PC-3 (cell line): ENCODE measurements around the gene BSN. TPM values are rescaled to one million over a fixed set of nuclear protein-coding genes. Genes with fewer than 3 reads are reported as not detected.

Experiments used
- ATAC-seq: fragments of 200-7000 bp; cut with Tn5 transposase; 2 replicates; pipeline ENCODE4 v1.9.1; 2020; ENCODE audit warnings: mild to moderate bottlenecking, moderate library complexity
- BruUV-seq: library from RNA; stranded (reverse); fragments of 400-500 nt; replicated peaks from 2 replicates; lab custom pipeline; 2021; lab: Mats Ljungman, UMichigan
- CTCF ChIA-PET: fragments of 300-600 bp; sonication (Branson Sonifier 250); formaldehyde crosslinking; loops from one replicate; lab custom pipeline; 2022; ENCODE audit warnings: antibody characterized with exemption; lab: Charles Lee
- POLR2A ChIA-PET: fragments of 300-600 bp; sonication (Branson Sonifier 250); formaldehyde crosslinking; loops from one replicate; lab custom pipeline; 2022; ENCODE audit warnings: antibody characterized with exemption; ENCODE audit not compliant: unreplicated experiment; lab: Charles Lee
- DNase-seq: peaks from one replicate; pipeline ENCODE4 v3.0.0-alpha.2; 2015
- H2AFZ ChIP-seq: fragments of 300-600 bp; sonication (generic); 2 replicates; pipeline ENCODE4 v1.6.0; 2016; ENCODE audit warnings: antibody characterized with exemption, low read length
- H3F3A ChIP-seq: fragments of 300-600 bp; sonication (generic); one replicate; pipeline ENCODE4 v1.6.0; 2017; ENCODE audit warnings: antibody characterized with exemption, low read length, control low read depth, mild to moderate bottlenecking; ENCODE audit not compliant: unreplicated experiment
- H3K27ac ChIP-seq: fragments of 300-600 bp; sonication (generic); 2 replicates; pipeline ENCODE4 v1.5.1; 2016; ENCODE audit warnings: mild to moderate bottlenecking, low read length
- H3K27me3 ChIP-seq: fragments of 300-600 bp; sonication (generic); 2 replicates; pipeline ENCODE4 v1.6.1; 2016; ENCODE audit warnings: low read length, mixed read lengths
- H3K36me3 ChIP-seq: fragments of 300-600 bp; sonication (generic); 2 replicates; pipeline ENCODE4 v1.6.1; 2016; ENCODE audit warnings: low read depth, mixed run types, low read length, mixed read lengths
- H3K4me1 ChIP-seq: fragments of 300-600 bp; sonication (generic); 2 replicates; pipeline ENCODE4 v1.5.1; 2016; ENCODE audit warnings: low read length; ENCODE audit not compliant: insufficient read depth
- H3K4me2 ChIP-seq: fragments of 300-600 bp; sonication (generic); 2 replicates; pipeline ENCODE4 v1.6.0; 2016; ENCODE audit warnings: low read length
- H3K4me3 ChIP-seq: fragments of 300-600 bp; sonication (generic); 2 replicates; pipeline ENCODE4 v1.5.1; 2016; ENCODE audit warnings: mild to moderate bottlenecking, low read length, mixed read lengths
- H3K79me2 ChIP-seq: fragments of 300-600 bp; sonication (generic); 2 replicates; pipeline ENCODE4 v1.6.1; 2017; ENCODE audit warnings: low read length, mixed read lengths
- H3K9ac ChIP-seq: fragments of 300-600 bp; sonication (generic); 2 replicates; pipeline ENCODE4 v1.6.0; 2016; ENCODE audit warnings: mild to moderate bottlenecking, low read length
- H3K9me2 ChIP-seq: fragments of 300-600 bp; sonication (generic); replicated peaks from 2 replicates; pipeline ENCODE4 v1.6.1; 2016; ENCODE audit warnings: mixed run types, low read length, mixed read lengths
- H3K9me3 ChIP-seq: fragments of 300-600 bp; sonication (generic); 2 replicates; pipeline ENCODE4 v1.6.1; 2016; ENCODE audit warnings: low read length, mixed read lengths
- H4K20me1 ChIP-seq: fragments of 300-600 bp; sonication (generic); 2 replicates; pipeline ENCODE4 v1.6.1; 2016; ENCODE audit warnings: low read length, mixed read lengths
- CTCF ChIP-seq: fragments of 300-600 bp; sonication (generic); conservative IDR thresholded peaks from 2 replicates; pipeline ENCODE4 v1.5.1; 2017; ENCODE audit warnings: antibody characterized with exemption, low read depth, mild to moderate bottlenecking, low read length
- EZH2 ChIP-seq: fragments of 300-600 bp; sonication (generic); IDR thresholded peaks from one replicate; pipeline ENCODE4 v1.6.1; 2017; ENCODE audit warnings: antibody characterized with exemption, mild to moderate bottlenecking, low read length; ENCODE audit not compliant: unreplicated experiment
- EZH2phosphoT487 ChIP-seq: fragments of 300-600 bp; sonication (generic); IDR thresholded peaks from 2 replicates; pipeline ENCODE4 v1.6.1; 2018; ENCODE audit warnings: mild to moderate bottlenecking, antibody characterized with exemption, low read length, borderline replicate concordance
- intact Hi-C: fragments of 100-400 bp; cut with micrococcal nuclease; formaldehyde crosslinking; loops from 2 replicates; pipeline ENCODE4 v1.9.0; 2023
- total RNA-seq: library from RNA; depleted of rRNA; stranded (reverse); fragments of >200 nt; gene quantifications from 2 replicates; pipeline ENCODE4 v1.2.3, GENCODE V29; 2014

BSN gene
- total RNA-seq, 1 experiment from 2014 or later: 0.80 TPM

GRCh38 chr3:49616061-49616460 lies 61.8 kb downstream of the BSN start:
- Histone ChIP-seq H3K27me3 (no peaks in the 10 kb centered on the region), H4K20me1 (no peaks in the 10 kb centered on the region), H3K9me2 (no peaks in the 10 kb centered on the region), H3K4me3 (no peak overlapping the region), H3K79me2 (no peaks in the 10 kb centered on the region), H3K4me2 (no peak overlapping the region), H2AFZ (no peak overlapping the region), H3F3A (no peaks in the 10 kb centered on the region), H3K9me3 (no peaks in the 10 kb centered on the region), H3K36me3 (no peaks in the 10 kb centered on the region), H3K4me1 (no peaks in the 10 kb centered on the region), H3K27ac (no peak overlapping the region), H3K9ac (no peak overlapping the region)
- intact Hi-C loops: no loop called here
- TF ChIP-seq EZH2 (no peak), EZH2phosphoT487 (no peak), CTCF (no peak)
- no TSS peak for BruUV-seq
- POLR2A ChIA-PET: no interaction called here
- CTCF ChIA-PET: no interaction called here
- no peak for DNase-seq
- ATAC-seq: no peak

GRCh38 chr3:49616491-49616941 lies 62.2 kb downstream of the BSN start:
- H3K4me2 ChIP-seq: no peak overlapping the region
- intact Hi-C loops: no loop called here
- H3K27ac ChIP-seq: no peak overlapping the region
- no TSS peak for BruUV-seq
- H3F3A ChIP-seq: no peaks in the 10 kb centered on the region
- no peak overlapping the region for H3K4me3 ChIP-seq
- H3K9me3 ChIP-seq: no peaks in the 10 kb centered on the region
- no peaks in the 10 kb centered on the region for H3K36me3 ChIP-seq
- H2AFZ ChIP-seq: no peak overlapping the region
- H3K27me3 ChIP-seq: no peaks in the 10 kb centered on the region
- no peaks in the 10 kb centered on the region for H3K9me2 ChIP-seq
- no peaks in the 10 kb centered on the region for H4K20me1 ChIP-seq
- ChIA-PET POLR2A (no interaction called here), CTCF (no interaction called here)
- ATAC-seq (no peak), DNase-seq (no peak)
- no peak overlapping the region for H3K9ac ChIP-seq
- no peak for TF ChIP-seq EZH2phosphoT487
- no peak for TF ChIP-seq EZH2
- TF ChIP-seq CTCF: no peak
- H3K79me2 ChIP-seq: no peaks in the 10 kb centered on the region
- no peaks in the 10 kb centered on the region for H3K4me1 ChIP-seq

GRCh38 chr3:49617390-49618013 lies 63.2 kb downstream of the BSN start:
- Histone ChIP-seq H3K9ac (no peak overlapping the region), H3K9me2 (no peaks in the 10 kb centered on the region), H4K20me1 (no peaks in the 10 kb centered on the region), H3K4me1 (no peaks in the 10 kb centered on the region), H2AFZ (no peak overlapping the region), H3F3A (no peaks in the 10 kb centered on the region), H3K4me3 (no peak overlapping the region), H3K79me2 (no peaks in the 10 kb centered on the region), H3K27ac (no peak overlapping the region), H3K4me2 (no peak overlapping the region), H3K9me3 (no peaks in the 10 kb centered on the region), H3K36me3 (no peaks in the 10 kb centered on the region), H3K27me3 (no peaks in the 10 kb centered on the region)
- ChIA-PET CTCF (no interaction called here), POLR2A (no interaction called here)
- BruUV-seq: no TSS peak
- intact Hi-C loops: no loop called here
- DNase-seq (no peak), ATAC-seq (no peak)
- TF ChIP-seq EZH2: no peak
- no peak for TF ChIP-seq CTCF
- TF ChIP-seq EZH2phosphoT487: no peak
